NT2/D1 (cell line): Measurements from ENCODE around the gene CCND3.

Experiments
- YY1 ChIP-seq: IDR thresholded peaks from 2 replicates; pipeline ENCODE4 v1.6.1; 2011; ENCODE audit not compliant: insufficient read length, insufficient read depth
- ZNF274 ChIP-seq: IDR thresholded peaks from 2 replicates; pipeline ENCODE4 v1.6.1; 2011; ENCODE audit warnings: mild to moderate bottlenecking, low read depth, low read length

- no peak for TF ChIP-seq ZNF274
- TF ChIP-seq YY1, result no peak
These were observed 14.4 kb downstream of the CCND3 start for GRCh38 chr6:41927253-41927652.
